EH (cell line): ENCODE results near the gene KIF26B.

Experiments
- DNase-seq: peaks from one replicate; pipeline ENCODE4 v3.0.0-alpha.2; 2015; ENCODE audit warnings: low read depth

KIF26B gene

GRCh38 chr1:245599371-245600174 lies 444.8 kb downstream of the KIF26B start:
- DNase-seq = peak; percentile 97

GRCh38 chr1:245600658-245601057 lies 445.9 kb downstream of the KIF26B start:
- DNase-seq = no peak

- no peak for DNase-seq
These were observed 448.6 kb downstream of the KIF26B start for GRCh38 chr1:245603311-245603865.

- DNase-seq = peak; percentile 37
These were observed 450.2 kb downstream of the KIF26B start for GRCh38 chr1:245604979-245605378.

GRCh38 chr1:245605480-245606156 lies 450.8 kb downstream of the KIF26B start:
- peak; percentile 89 for DNase-seq

- DNase-seq = no peak
These were observed 451.5 kb downstream of the KIF26B start for GRCh38 chr1:245606157-245606725.

GRCh38 chr1:245608271-245608670 lies 453.5 kb downstream of the KIF26B start:
- no peak for DNase-seq

GRCh38 chr1:245609354-245610150 lies 454.8 kb downstream of the KIF26B start:
- no peak for DNase-seq

GRCh38 chr1:245611251-245611650 lies 456.5 kb downstream of the KIF26B start:
- DNase-seq = no peak

GRCh38 chr1:245614476-245614875 lies 459.7 kb downstream of the KIF26B start:
- DNase-seq = peak; percentile 39

- peak; percentile 33 for DNase-seq
These were observed 460.2 kb downstream of the KIF26B start for GRCh38 chr1:245615001-245615400.

- DNase-seq = no peak
These were observed 466.8 kb downstream of the KIF26B start for GRCh38 chr1:245621589-245621988.

- no peak for DNase-seq
These were observed 467.7 kb downstream of the KIF26B start for GRCh38 chr1:245622332-245623014.

- no peak for DNase-seq
These were observed 486.6 kb downstream of the KIF26B start for GRCh38 chr1:245641384-245641783.

GRCh38 chr1:245645406-245645805 lies 490.6 kb downstream of the KIF26B start:
- no peak for DNase-seq

GRCh38 chr1:245645894-245646293 lies 491.1 kb downstream of the KIF26B start:
- no peak for DNase-seq

GRCh38 chr1:245648749-245649522 lies 494.2 kb downstream of the KIF26B start:
- no peak for DNase-seq

- DNase-seq = no peak
These were observed 494.9 kb downstream of the KIF26B start for GRCh38 chr1:245649666-245650065.

GRCh38 chr1:245650441-245650960 lies 495.7 kb downstream of the KIF26B start:
- DNase-seq = no peak

- DNase-seq = no peak
These were observed 496.3 kb downstream of the KIF26B start for GRCh38 chr1:245651093-245651492.
